HG03103 (cell line): Measurements from ENCODE around the gene ANKUB1.

ENCODE experiments used
- ATAC-seq: cut with Tn5 transposase; IDR thresholded peaks from one replicate; pipeline ENCODE4 v1.9.1; 2021; ENCODE audit warnings: low read depth; ENCODE audit not compliant: unreplicated experiment

The ANKUB1 gene

GRCh38 chr3:149713730-149714654 is 78.4 kb downstream of the ANKUB1 start:
- no peak for ATAC-seq
